GM19025 (cell line): ENCODE results near the gene GATAD2A.
A peak's percentile ranks its signal among the peaks of the same experiment; 100 is the strongest.

Source experiments
- ATAC-seq: cut with Tn5 transposase; IDR thresholded peaks from one replicate; pipeline ENCODE4 v1.9.1; 2021; ENCODE audit warnings: mild to moderate bottlenecking, low read depth, moderate library complexity; ENCODE audit not compliant: unreplicated experiment

Gene GATAD2A

GRCh38 chr19:19504754-19505668 is 99.5 kb downstream of the GATAD2A start:
- no peak for ATAC-seq

DNA sequence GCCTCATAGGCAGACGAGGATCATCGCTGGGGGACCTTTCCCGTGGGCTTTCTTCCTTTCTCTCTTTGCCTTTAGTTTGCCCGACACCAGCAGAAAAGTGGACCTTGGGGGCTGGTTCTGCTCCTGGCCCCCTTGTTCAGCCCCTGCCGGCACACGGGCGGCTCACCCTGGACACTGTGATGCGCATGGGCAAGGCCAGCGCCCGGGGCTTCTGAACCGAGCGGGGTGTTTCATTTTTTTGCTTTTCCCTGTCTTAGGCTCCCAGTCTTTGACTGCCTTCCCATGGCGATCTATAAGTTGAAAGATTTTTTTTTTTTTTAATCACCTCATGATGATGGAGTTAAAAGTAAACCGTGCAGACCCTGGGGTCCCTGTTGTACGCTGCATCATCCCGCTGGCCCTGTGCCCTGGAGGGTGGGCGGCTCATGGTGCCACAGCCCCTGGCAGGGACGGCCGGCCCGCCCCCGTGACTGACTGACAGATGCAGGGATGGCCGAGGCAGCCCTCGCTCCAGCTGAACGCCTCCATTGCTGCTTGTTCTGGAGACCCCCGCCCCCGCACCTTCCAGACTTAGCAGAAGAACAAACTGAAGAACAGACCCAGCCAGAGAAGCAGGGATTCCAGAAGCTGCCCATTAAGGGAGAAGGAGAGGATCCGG is 100.3 kb downstream of the GATAD2A start:
- ATAC-seq: no peak

GRCh38 chr19:19506592-19506991 is 101.1 kb downstream of the GATAD2A start:
- no peak for ATAC-seq

DNA sequence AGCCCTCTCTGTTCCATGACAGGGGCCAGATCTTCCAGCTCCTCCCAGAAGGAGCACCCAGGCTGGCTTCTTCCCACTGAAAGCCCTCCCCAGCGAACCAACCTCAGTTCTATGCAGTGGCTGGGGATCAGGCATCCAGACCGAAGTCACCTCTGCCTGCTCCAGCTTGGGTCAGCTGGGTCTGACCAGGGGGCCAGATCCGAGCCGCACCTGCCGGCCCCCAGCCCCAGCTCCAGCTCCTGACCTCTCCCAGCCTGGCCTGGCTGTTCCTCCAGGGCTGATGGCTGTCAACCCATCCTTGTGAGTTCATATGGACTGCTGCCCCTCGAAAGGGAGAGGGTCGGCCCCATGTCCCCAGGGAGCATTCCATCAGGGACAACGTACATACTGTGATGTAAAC is 101.9 kb downstream of the GATAD2A start:
- ATAC-seq: no peak

GRCh38 chr19:19508217-19508616 is 102.7 kb downstream of the GATAD2A start:
- no peak for ATAC-seq

DNA sequence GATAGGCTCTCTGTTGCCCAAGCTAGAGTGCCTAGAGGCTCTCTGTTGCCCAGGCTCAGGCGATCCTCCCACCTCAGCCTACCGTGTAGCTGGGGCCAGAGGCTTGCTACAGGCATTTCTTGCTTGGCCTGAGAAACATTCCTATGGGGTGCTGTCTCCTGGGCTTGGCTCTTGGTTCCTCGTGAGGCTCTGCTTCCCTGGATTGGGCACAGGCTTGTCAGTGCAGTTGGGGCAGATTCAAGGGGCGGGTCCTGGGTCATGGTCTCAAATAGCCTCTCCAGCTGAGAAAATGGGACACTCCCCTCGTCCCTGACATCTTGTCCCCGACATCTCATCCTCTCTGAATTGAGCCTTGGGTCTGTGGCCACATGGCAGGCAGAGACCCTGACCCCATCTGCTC is 105.0 kb downstream of the GATAD2A start:
- ATAC-seq: no peak

DNA sequence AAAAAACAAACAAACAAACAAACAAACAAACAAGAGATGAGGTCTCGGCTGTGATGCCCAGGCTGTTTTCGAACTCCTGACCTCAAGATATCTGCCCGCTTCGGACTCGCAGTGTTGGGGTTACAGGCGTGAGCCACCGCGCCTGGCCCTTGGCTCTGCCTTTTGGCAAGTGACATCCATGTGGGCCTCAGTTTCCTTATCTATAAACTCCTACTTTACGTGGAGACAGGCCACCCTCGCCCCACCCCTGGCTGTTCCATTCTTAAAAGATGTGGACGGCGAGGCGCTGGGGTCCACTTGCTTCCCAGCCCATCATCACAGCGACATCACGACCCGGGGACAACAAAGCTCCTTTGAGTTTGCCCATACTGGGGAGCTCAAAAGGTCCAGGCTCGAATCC is 108.2 kb downstream of the GATAD2A start:
- ATAC-seq: no peak

- no peak for ATAC-seq
Observed at GRCh38 chr19:19514215-19514657, 108.8 kb downstream of the GATAD2A start.

DNA sequence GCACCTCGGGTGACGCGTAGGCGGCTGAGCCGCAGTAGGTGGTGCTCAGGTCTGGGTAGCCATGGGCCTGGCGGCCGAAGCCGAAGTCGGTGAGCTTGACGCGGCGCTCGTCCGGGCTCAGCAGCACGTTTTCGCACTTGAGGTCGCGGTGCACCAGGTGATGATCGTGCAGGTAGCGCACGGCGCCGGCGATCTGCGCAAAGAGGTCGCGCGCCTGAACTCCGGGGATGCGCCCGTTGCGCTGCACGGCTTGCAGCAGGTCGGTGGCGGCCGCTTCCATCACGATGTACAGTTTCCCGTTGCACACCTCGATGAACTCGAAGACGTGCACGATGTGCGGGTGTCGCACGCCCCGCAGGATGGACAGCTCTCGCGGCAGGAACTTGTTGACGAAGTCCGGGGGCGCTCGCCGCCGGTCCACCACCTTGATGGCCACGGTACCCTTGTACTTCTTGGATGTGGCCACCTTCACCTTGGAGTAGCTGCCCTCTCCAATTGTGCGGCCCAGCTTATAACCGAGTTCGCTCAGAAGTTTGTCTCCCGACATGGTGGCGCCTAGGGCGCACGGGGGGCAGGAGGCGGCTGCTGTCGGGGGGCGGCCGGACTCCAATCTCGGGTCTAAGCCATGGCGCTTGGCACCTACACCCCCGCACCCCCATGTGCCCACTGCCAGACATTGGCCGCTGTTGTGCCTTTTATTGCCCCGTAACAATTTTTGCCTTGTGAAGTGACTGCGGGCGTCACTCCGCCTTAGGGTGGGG is 109.6 kb downstream of the GATAD2A start, which contains the start of gene TSSK6:
Gene TSSK6 (minus strand): TSS at position 668 of the 761 bp plus-strand sequence. CDS start 121 bp downstream, at position 547.
- ATAC-seq: no peak

DNA sequence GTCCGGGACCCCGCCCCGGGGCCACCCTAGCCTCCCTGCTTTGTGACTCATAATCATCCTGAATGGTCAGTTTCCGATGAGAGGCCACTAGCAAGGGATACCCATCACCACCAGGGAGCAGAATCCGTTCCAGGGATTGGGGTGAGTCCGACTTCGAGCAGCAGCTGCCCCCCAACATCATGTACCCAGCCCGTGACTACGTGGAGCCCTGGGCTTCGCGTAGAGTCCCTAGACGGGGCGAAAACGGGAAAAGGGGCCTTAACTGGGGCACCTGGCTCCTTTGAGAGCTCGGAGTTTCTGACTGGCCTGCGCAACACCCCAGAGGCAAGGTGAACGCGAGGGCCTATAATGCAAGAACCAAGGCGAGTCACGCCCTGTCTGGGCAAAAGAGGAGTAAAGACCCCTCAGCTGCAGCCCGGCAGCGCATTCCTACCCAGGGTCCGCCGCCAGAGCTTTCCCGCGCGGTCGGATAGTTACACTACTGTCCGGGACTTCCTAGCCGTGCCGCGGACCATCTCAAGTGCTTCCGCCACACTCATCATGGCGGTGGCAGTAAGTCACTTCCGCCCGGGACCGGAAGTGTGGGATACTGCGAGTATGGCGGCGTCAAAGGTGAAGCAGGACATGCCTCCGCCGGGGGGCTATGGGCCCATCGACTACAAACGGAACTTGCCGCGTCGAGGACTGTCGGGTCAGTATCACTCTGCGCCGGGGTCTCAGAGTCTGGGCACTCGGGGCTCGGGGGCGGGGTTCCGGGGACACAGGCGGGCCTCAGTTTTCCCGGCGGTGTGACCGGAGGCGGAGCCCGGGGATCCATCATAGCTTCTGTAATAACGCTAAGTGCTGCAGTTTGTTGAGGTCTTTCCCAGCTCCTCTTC is 110.4 kb downstream of the GATAD2A start, which contains the start of gene NDUFA13:
Gene NDUFA13 (plus strand): TSS at position 584 of the 878 bp plus-strand sequence. CDS start 14 bp downstream, at position 598.
- peak; percentile 88 for ATAC-seq

DNA sequence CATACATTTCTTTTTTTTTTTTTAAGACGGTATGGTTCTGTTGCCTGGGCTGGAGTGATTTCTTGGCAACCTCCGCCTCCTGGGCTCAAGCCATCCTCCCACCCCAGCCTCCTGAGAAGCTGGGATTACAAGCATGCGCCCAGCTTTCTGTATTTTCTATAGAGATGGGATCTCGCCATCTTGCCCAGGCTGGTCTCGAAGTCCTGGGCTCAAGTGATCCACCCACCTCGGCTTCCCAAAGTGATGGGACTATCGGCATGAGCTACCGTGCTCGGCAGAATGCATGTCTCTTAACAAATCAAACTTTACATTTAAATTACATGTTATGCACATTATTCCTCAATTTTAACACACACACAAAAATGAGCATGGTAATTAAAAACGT is 111.8 kb downstream of the GATAD2A start:
- no peak for ATAC-seq

DNA sequence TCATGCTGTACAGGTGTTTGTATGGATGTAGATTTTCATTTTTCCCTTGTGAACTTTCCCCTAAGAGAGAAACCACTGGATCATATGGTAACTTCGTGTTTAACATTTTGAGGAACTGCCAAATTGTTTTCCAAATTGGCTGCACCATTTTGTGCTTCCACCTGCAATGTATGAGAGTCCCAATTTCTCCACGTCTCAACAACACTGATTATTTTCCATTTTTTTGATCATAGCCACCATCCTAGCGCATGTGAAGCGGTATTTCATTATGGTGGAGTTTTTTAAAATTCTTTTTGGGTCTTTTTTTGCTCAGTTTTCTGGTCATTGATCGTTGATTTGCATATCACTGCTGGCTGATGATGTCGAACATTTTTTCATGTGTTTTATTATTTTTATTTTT is 115.5 kb downstream of the GATAD2A start:
- no peak for ATAC-seq

- ATAC-seq: no peak
Observed at GRCh38 chr19:19523177-19523576, 117.7 kb downstream of the GATAD2A start.

DNA sequence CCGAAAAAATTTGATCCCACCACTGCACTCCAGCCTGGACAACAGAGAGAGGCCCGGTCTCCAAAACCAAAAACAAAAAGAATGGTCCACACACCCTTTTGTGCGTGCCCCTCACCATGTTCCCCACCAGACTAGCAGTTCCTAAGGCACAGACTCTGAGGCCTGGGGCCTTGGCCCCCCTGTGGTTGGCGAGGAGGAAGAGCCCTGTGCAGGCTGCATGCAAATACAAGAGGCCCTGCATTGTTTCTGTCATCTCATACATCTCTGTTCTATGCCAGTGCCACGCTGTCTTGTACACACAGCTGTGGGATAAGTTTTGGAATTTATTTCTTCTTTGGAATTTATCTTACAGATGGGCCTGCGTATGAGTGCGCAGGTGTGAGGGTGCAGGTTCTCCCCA is 118.6 kb downstream of the GATAD2A start:
- no peak for ATAC-seq

GRCh38 chr19:19525611-19526380 is 120.3 kb downstream of the GATAD2A start:
- no peak for ATAC-seq

DNA sequence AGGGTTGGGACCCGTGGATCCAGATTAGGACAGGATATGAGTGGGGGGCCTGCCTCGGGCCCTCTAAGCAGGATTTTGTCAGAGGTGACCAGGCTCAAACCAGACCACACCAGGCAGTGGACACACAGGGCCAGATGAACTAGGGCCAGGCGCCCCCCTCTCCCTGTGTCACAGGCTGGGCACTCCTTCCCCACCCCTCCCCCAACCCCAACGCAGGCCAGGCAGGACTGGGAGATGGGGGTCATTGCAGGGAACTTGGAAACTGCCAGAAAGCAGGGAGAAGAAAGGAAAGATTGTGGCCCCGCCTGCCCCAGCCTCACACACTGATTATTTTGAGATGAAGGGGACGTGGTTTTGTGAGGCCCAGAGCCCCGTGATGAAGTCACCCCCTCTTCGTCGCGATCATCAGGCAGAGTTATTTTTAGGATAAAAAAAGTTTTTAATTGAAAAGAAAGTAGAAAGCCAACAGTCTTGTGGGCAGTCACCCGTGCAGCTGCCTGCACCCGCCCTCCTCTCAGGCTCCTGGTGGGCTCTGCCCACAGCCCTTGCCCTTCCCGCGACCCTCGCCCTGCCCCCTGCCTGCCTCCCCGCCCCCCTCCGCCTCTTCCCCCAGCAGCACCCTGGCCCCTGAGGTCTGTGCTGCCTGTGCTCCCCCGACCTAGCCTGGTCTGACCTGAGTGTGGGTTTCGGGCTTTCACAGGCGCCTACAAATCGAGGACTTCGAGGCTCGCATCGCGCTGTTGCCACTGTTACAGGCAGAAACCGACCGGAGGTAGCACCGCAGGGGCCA is 121.3 kb downstream of the GATAD2A start:
- ATAC-seq: no peak

DNA sequence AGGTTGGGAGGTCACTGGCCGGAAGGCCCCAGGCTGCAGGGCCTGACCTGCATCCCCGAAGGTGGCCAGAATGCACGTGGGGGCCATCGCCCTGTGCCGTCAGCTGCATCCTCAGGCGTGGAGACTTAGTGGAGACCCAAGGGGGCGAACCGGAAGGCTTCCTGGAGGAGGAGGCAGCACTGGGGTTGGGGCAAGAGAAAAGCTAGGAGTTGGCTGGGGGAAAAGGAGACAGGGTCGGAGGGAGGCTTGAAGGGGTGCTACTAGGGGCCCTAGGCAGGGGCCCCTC is 121.8 kb downstream of the GATAD2A start:
- ATAC-seq: no peak
